K562 (cell line): ENCODE measurements around the gene ENKUR. TPM values are rescaled to one million over a fixed set of nuclear protein-coding genes. Genes with fewer than 3 reads are reported as not detected.

Experiments
- ATAC-seq: fragments of 200-7000 bp; cut with Tn5 transposase; 3 replicates; pipeline ENCODE4 v1.9.1; 2020; ENCODE audit warnings: moderate library complexity
- BruUV-seq: library from RNA; stranded (reverse); fragments of 400-500 nt; replicated peaks from 2 replicates; lab custom pipeline; 2021; lab: Mats Ljungman, UMichigan
- CTCF ChIA-PET: fragments of 300-600 bp; formaldehyde crosslinking; extraction: SDS; loops from one replicate; lab custom pipeline; 2021; ENCODE audit warnings: low intra/inter-chr PET ratio; lab: Yijun Ruan, JAX
- POLR2A ChIA-PET: fragments of 300-600, 350-650 bp; sonication (Branson Sonifier 250); formaldehyde crosslinking; extraction: SDS; loops from one replicate; lab custom pipeline; 2021; ENCODE audit warnings: antibody characterized with exemption, inconsistent platforms; lab: Yijun Ruan, JAX
- DNase-seq, 4 experiments: peaks; one replicate each; pipeline versions ENCODE4 v3.0.0 to v3.0.0-alpha.2; 2011 to 2018; ENCODE audit warnings: low spot score in 3 of 4, mixed read lengths in 3 of 4; ENCODE audit errors: extremely low read depth in 1 of 4
- FAIRE-seq: peaks from 2 replicates; lab custom pipeline; 2011; peaks lifted over from hg19 to GRCh38; lab: Jason Lieb, UNC
- H2AFZ ChIP-seq: 2 replicates; pipeline ENCODE4 v1.6.0; 2011; ENCODE audit warnings: low read depth, low read length, control low read depth, inconsistent platforms
- H3K27ac ChIP-seq: fragments of 200-600 bp; 3 replicates; pipeline ENCODE4 v1.8.0; 2011; ENCODE audit warnings: low read depth, mild to moderate bottlenecking, control low read depth, inconsistent platforms, low read length, moderate library complexity, mixed read lengths; ENCODE audit errors: extremely low read depth
- H3K27me3 ChIP-seq, 2 experiments: fragments of 300-600 bp in 1 of 2; 2 replicates in 1 of 2; 3 replicates in 1 of 2; pipeline versions ENCODE4 v1.6.0 to v1.8.0; 2011; ENCODE audit warnings: inconsistent platforms in 2 of 2, low read length in 2 of 2, mild to moderate bottlenecking in 1 of 2, mixed read lengths in 1 of 2, moderate library complexity in 1 of 2; ENCODE audit not compliant: control insufficient read depth in 2 of 2, insufficient read depth in 2 of 2
- H3K36me3 ChIP-seq: fragments of 300-600 bp; 3 replicates; pipeline ENCODE4 v1.8.0; 2011; ENCODE audit warnings: mild to moderate bottlenecking, low read length, inconsistent platforms; ENCODE audit not compliant: control insufficient read depth, insufficient read depth
- H3K4me1 ChIP-seq, 2 experiments: fragments of 200-600 bp in 1 of 2; replicated peaks in 1 of 2; 2 replicates in 1 of 2; 3 replicates in 1 of 2; pipeline versions ENCODE4 v1.5.1 to v1.8.0; 2011; ENCODE audit warnings: inconsistent platforms in 2 of 2, low read length in 2 of 2, mild to moderate bottlenecking in 1 of 2, mixed read lengths in 1 of 2, moderate library complexity in 1 of 2; ENCODE audit not compliant: control insufficient read depth in 2 of 2, insufficient read depth in 2 of 2
- H3K4me2 ChIP-seq: 2 replicates; pipeline ENCODE4 v1.6.1; 2011; ENCODE audit warnings: low read length, control low read depth, inconsistent platforms, mixed read lengths; ENCODE audit not compliant: insufficient read depth
- H3K4me3 ChIP-seq: fragments of 200-600 bp; sonication (generic), shearing (Covaris generic); 2 replicates; pipeline ENCODE4 v1.5.1; 2016; ENCODE audit warnings: control low read depth, inconsistent platforms
- H3K79me2 ChIP-seq: fragments of 200-600 bp; 3 replicates; pipeline ENCODE4 v1.8.0; 2011; ENCODE audit warnings: low read length, inconsistent platforms; ENCODE audit not compliant: control insufficient read depth, insufficient read depth
- H3K9ac ChIP-seq, 2 experiments: 2 replicates each; pipeline versions ENCODE4 v1.6.0 to v1.6.1; 2011; ENCODE audit warnings: low read depth in 2 of 2, low read length in 2 of 2, control low read depth in 1 of 2, inconsistent platforms in 1 of 2, mild to moderate bottlenecking in 1 of 2, mixed read lengths in 1 of 2; ENCODE audit not compliant: insufficient read depth in 1 of 2
- H3K9me1 ChIP-seq: one replicate; pipeline ENCODE4 v1.6.0; 2011; ENCODE audit warnings: inconsistent platforms, mild to moderate bottlenecking, low read length, moderate library complexity; ENCODE audit not compliant: control insufficient read depth, insufficient read depth
- H3K9me3 ChIP-seq: replicated peaks from 2 replicates; pipeline ENCODE4 v1.5.1; 2011; ENCODE audit warnings: low read depth, low read length, inconsistent platforms; ENCODE audit not compliant: control insufficient read depth, insufficient read depth
- H4K20me1 ChIP-seq: replicated peaks from 2 replicates; pipeline ENCODE4 v1.6.1; 2011; ENCODE audit warnings: low read length, inconsistent platforms, mixed read lengths; ENCODE audit not compliant: control insufficient read depth, insufficient read depth
- CEBPB ChIP-seq: fragments of 450-650 bp; IDR thresholded peaks from 2 replicates; pipeline ENCODE4 v1.6.1; 2016; ENCODE audit warnings: missing genetic modification characterization, missing compliant biosample characterization
- MTA1 ChIP-seq: fragments of 450-650 bp; IDR thresholded peaks from 2 replicates; pipeline ENCODE4 v1.6.1; 2017; ENCODE audit warnings: borderline replicate concordance
- PRMT5 ChIP-seq: sonication (generic); formaldehyde crosslinking; IDR thresholded peaks from 2 replicates; pipeline ENCODE4 v1.5.0; 2020; ENCODE audit warnings: missing genetic modification reagents
- SAFB2 ChIP-seq: fragments of 200-400 bp; formaldehyde crosslinking; IDR thresholded peaks from 2 replicates; pipeline ENCODE4 v1.6.1; 2018; ENCODE audit warnings: borderline replicate concordance, low read length, low read depth, moderate library complexity; ENCODE audit not compliant: severe bottlenecking
- in situ Hi-C: fragments of 300-500 bp; cut with MboI; formaldehyde crosslinking; loops from 4 replicates; pipeline ENCODE4 v1.15.0; 2018; ENCODE audit warnings: inconsistent platforms, mixed read lengths
- intact Hi-C: fragments of 100-400 bp; cut with micrococcal nuclease; formaldehyde crosslinking; loops from 2 replicates; pipeline ENCODE4 v1.14.2; 2022
- polyA plus RNA-seq, 8 experiments: library from polyadenylated mRNA; depleted of rRNA in 4 of 8; stranded (reverse) in 5 of 8; unstranded in 3 of 8; fragments of >200 nt; fragmentation: Nextera tagmentation in 2 of 8; fragmentation: Illumina TruSeq in 1 of 8; extraction: Ambion mirVana in 2 of 8; extraction: Trizol in 1 of 8; gene quantifications; 2 replicates each; pipeline versions ENCODE4 v1.2.1 to v1.2.3, GENCODE V29; 2011 to 2014; ENCODE audit warnings: inconsistent platforms in 1 of 8, missing spikeins in 1 of 8
- total RNA-seq, 7 experiments: library from RNA; depleted of rRNA in 6 of 7; stranded (reverse); fragments of >200 nt in 6 of 7; fragmentation: Illumina TruSeq in 2 of 7; extraction: Trizol in 2 of 7; gene quantifications; 2 replicates each; pipeline versions ENCODE4 v1.2.1 to v1.2.3, GENCODE V29; 2011 to 2021; ENCODE audit warnings: low replicate concordance in 1 of 7

Gene ENKUR
- total and polyA plus RNA-seq, 9 of the 15 experiments (the other 6 are each of a cell fraction or from before 2014, with no cell fraction given): 0.06 to 0.46 (median 0.20) TPM

DNA sequence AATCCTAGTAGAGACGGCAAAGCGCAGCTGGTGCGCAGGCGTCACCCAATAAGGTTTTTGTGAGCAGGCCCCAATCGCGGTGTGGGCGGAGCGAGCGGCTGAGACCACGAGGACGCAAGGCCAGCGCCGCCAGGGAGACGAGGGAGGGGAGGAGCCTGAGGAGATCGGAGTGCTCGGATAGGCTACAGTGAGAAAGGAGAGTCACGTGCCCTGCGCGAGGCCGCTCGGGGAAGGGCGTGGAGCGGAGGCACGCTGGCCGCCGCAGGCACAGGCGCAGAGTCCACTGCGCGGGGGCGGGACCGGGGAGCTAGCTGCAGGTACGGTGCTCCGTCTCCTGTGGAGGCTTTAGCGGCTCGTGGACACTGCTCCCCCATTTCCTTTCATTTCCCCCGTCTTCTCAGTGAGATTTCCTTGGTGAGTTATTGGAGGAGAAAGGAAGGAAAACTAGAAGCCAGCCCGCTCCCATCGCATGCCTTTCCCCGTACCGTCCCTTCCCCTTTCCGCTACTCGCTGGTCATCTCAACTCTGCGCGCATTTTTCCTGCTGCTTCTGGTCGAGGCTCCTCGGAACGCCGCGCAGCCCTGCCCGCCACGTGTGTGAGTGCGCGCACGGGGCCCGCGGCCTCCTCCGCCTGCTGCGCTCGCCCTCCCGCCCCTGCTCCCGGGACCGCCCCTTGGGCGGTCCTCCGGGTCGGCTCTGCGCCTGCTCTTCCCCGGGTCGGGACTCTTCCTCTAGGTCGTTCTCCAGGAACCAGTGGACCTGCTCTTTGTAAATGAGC, 607 bp upstream of the ENKUR start, which contains the start of gene THNSL1 (continued):
- TF ChIP-seq SAFB2 (no peak), PRMT5 (CRISPR knock-in tag) (0 out of 2 replicates have a peak, but pooled peaks have one; percentile 70)
- TF ChIP-seq, all 486 proteins: peak for 186

DNA sequence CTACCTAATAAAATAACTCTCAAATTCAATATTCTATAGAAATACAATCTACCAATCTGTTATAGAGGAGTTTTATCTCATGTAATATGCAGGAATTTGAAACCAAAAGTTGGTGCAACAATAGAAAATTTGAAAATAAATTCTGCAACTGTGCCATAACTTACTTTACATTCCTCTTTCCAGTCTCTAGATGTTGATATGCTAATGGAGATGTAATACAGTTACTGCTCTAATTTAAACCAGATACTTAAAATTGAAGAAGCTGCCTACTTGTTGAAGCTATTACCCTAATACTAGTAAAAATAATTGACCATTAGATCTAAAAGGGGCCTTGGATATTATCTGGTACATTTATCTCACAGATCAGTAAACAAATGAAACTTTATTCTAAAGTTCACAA, 1.4 kb downstream of the ENKUR start:
- FAIRE-seq: no peak
- DNase-seq: no peak
- Histone ChIP-seq H3K4me3 (no peak overlapping the region), H3K79me2 (peaks cover 14% of the 10 kb centered on the region), H3K9me3 (no peaks in the 10 kb centered on the region), H3K9ac (no peak overlapping the region), H3K36me3 (no peaks in the 10 kb centered on the region; the same call in 2 of the 3 replicates), H3K4me1 (peaks cover 7 to 9% of the 10 kb centered on the region in 2 experiments), H3K9me1 (no peaks in the 10 kb centered on the region), H2AFZ (no peak overlapping the region), H3K4me2 (no peak overlapping the region), H4K20me1 (no peaks in the 10 kb centered on the region), H3K27ac (no peak overlapping the region)
- ChIA-PET POLR2A (no interaction called here), CTCF (no interaction called here)
- in situ Hi-C loops: no loop called here
- intact Hi-C loops: loop anchor here (10.0 kb wide), 1 partner anchor 290 kb away; the partner anchor contains the start of gene ARHGAP21
- no peak for ATAC-seq
- TF ChIP-seq CEBPB (tag) (no peak), MTA1 (no peak)
- TF ChIP-seq, all 486 proteins: peak for 0
- no TSS peak for BruUV-seq
- no peaks in the 10 kb centered on the region for H3K27me3 ChIP-seq
